ENCODE results near the gene TP63. TPM values are rescaled to one million over a fixed set of nuclear protein-coding genes. Genes with fewer than 3 reads are reported as not detected.
A peak's percentile ranks its signal among the peaks of the same experiment; 100 is the strongest.

The TP63 gene
- total RNA-seq, 2 donors from 2014 or later: not detected

- H3K27me3 ChIP-seq (ENCODE audit: control insufficient read depth, insufficient read depth, low read length, poor library complexity, severe bottlenecking): no peaks in the 10 kb centered on the region
- WGBS, 2 experiments (ENCODE audit: insufficient coverage in 1 of 2, insufficient read length in 1 of 2): 73 to 78% methylated on average over 2 to 3 of the region's 3 CpGs
- Mint-ChIP-seq H3K27ac (no peak overlapping the region), H3K27me3 (ENCODE audit: insufficient read depth) (no peaks in the 10 kb centered on the region), H3K9me3 (no peaks in the 10 kb centered on the region), H3K4me1 (peaks cover 20% of the 10 kb centered on the region), H3K4me3 (no peak overlapping the region), H3K36me3 (ENCODE audit: low read depth) (no peaks in the 10 kb centered on the region)
- no peaks in the 10 kb centered on the region for H3K9me3 ChIP-seq (ENCODE audit: control insufficient read depth, low read length)
- H3K4me3 ChIP-seq (ENCODE audit: low read length): no peak overlapping the region
- H3K4me1 ChIP-seq (ENCODE audit: control insufficient read depth, insufficient read depth, low read length): no peaks in the 10 kb centered on the region
- TF ChIP-seq, protein P1, sequence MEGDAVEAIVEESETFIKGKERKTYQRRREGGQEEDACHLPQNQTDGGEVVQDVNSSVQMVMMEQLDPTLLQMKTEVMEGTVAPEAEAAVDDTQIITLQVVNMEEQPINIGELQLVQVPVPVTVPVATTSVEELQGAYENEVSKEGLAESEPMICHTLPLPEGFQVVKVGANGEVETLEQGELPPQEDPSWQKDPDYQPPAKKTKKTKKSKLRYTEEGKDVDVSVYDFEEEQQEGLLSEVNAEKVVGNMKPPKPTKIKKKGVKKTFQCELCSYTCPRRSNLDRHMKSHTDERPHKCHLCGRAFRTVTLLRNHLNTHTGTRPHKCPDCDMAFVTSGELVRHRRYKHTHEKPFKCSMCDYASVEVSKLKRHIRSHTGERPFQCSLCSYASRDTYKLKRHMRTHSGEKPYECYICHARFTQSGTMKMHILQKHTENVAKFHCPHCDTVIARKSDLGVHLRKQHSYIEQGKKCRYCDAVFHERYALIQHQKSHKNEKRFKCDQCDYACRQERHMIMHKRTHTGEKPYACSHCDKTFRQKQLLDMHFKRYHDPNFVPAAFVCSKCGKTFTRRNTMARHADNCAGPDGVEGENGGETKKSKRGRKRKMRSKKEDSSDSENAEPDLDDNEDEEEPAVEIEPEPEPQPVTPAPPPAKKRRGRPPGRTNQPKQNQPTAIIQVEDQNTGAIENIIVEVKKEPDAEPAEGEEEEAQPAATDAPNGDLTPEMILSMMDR (conservative IDR thresholded peaks at IDR 0.05): no peak
- H3K9ac ChIP-seq (ENCODE audit: extremely low read depth, low read length, poor library complexity, severe bottlenecking): no peak overlapping the region
- no peak overlapping the region for H3K27ac ChIP-seq (ENCODE audit: low read depth, low read length)
- no peaks in the 10 kb centered on the region for H3K36me3 ChIP-seq (ENCODE audit: control insufficient read depth, insufficient read depth, low read length)
- DNase-seq: no peak
Observed at GRCh38 chr3:189787632-189788031, 156.4 kb downstream of the TP63 start.

DNA sequence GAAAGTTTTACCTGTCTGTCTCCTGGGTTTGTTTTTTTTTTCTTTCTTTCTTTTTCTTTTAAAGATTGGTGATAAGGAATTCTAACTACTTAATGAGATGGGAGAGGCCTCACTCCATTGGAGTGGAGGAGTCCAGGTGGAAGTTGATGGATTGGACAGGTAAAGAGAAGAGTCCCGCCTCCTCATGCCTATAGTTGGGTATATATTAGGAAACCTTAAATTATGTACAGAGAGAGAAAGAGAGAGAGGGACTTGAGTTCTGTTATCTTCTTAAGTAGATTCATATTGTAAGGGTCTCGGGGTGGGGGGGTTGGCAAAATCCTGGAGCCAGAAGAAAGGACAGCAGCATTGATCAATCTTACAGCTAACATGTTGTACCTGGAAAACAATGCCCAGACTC, 158.2 kb downstream of the TP63 start:
- Histone ChIP-seq H3K36me3 (ENCODE audit: control insufficient read depth, insufficient read depth, low read length) (no peaks in the 10 kb centered on the region), H3K4me3 (ENCODE audit: low read length) (no peak overlapping the region), H3K9me3 (ENCODE audit: control insufficient read depth, low read length) (no peaks in the 10 kb centered on the region), H3K27me3 (ENCODE audit: control insufficient read depth, insufficient read depth, low read length, poor library complexity, severe bottlenecking) (no peaks in the 10 kb centered on the region), H3K27ac (ENCODE audit: low read depth, low read length) (no peak overlapping the region), H3K4me1 (ENCODE audit: control insufficient read depth, insufficient read depth, low read length) (no peaks in the 10 kb centered on the region), H3K9ac (ENCODE audit: extremely low read depth, low read length, poor library complexity, severe bottlenecking) (no peak overlapping the region)
- peaks cover 23% of the 10 kb centered on the region for H3K4me1 Mint-ChIP-seq
- no peaks in the 10 kb centered on the region for H3K9me3 Mint-ChIP-seq
- no peaks in the 10 kb centered on the region for H3K27me3 Mint-ChIP-seq (ENCODE audit: insufficient read depth)
- no peaks in the 10 kb centered on the region for H3K36me3 Mint-ChIP-seq (ENCODE audit: low read depth)
- DNase-seq: no peak
- 30 to 48% methylated on average over 2 of the region's 2 CpGs for WGBS, 2 experiments (ENCODE audit: insufficient coverage in 1 of 2, insufficient read length in 1 of 2)
- TF ChIP-seq, protein P1 (conservative IDR thresholded peaks at IDR 0.05): no peak
- peak overlapping the region; percentile 42 for H3K27ac Mint-ChIP-seq
- no peak overlapping the region for H3K4me3 Mint-ChIP-seq

DNA sequence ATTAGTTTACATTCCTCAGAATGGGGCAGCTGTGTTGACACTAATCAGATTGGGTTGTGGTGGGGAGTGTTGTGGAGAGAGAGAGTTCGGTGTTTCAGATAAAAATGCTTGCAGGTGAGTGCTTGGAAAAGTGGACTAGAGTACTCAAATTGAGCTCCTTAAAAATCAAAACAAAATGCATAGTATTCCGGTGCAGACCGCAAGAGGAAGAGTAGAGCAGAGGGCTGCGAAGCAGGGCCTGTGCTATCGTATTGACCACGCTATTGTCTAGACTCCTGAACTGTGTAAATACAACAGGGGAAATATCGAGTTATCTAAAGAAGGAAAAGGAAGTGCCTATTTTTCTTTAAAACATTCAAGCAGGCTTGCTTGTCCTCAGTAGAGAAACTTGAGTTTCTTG, 159.5 kb downstream of the TP63 start:
- Mint-ChIP-seq H3K27ac (peak overlapping the region; percentile 6), H3K27me3 (ENCODE audit: insufficient read depth) (no peaks in the 10 kb centered on the region), H3K4me1 (peaks cover 23% of the 10 kb centered on the region), H3K4me3 (no peak overlapping the region), H3K36me3 (ENCODE audit: low read depth) (no peaks in the 10 kb centered on the region), H3K9me3 (no peaks in the 10 kb centered on the region)
- Histone ChIP-seq H3K4me1 (ENCODE audit: control insufficient read depth, insufficient read depth, low read length) (no peaks in the 10 kb centered on the region), H3K4me3 (ENCODE audit: low read length) (no peak overlapping the region), H3K27ac (ENCODE audit: low read depth, low read length) (no peak overlapping the region), H3K9me3 (ENCODE audit: control insufficient read depth, low read length) (no peaks in the 10 kb centered on the region), H3K27me3 (ENCODE audit: control insufficient read depth, insufficient read depth, low read length, poor library complexity, severe bottlenecking) (no peaks in the 10 kb centered on the region), H3K9ac (ENCODE audit: extremely low read depth, low read length, poor library complexity, severe bottlenecking) (no peak overlapping the region), H3K36me3 (ENCODE audit: control insufficient read depth, insufficient read depth, low read length) (no peaks in the 10 kb centered on the region)
- TF ChIP-seq, protein P1 (conservative IDR thresholded peaks at IDR 0.05): no peak
- DNase-seq: no peak
- 86 to 89% methylated on average over 6 to 7 of the region's 7 CpGs for WGBS, 2 experiments (ENCODE audit: insufficient coverage in 1 of 2, insufficient read length in 1 of 2)
